ENCODE measurements around the gene JAKMIP2.
"Not testable (repeated sequence)": the region's sequence is repeated elsewhere in the genome, so short reads cannot be mapped to it uniquely, and the experiment has no call there.

Gene JAKMIP2

DNA sequence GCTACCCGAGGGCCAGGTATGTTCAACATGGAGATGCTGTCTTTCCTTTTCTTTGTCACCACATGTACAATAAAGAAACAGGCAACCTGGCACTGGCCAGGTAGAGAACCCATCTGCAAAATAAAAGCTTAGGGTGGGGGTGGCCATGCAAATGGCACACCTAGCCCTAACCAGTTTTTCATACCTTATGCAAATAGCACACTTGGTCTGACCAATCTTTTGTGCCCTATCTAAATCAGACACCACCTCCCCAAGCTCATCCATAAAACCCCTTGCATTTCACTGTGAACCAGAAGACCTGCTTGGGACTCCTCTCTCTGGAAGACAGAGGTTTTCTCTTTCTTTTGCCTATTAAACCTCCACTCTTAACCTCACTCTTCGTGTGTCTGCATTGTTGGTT, 33.9 kb downstream of the JAKMIP2 start:
- DNase-seq (ENCODE audit: low read depth in 2 of 3, low spot score in 2 of 3) = no peak

DNA sequence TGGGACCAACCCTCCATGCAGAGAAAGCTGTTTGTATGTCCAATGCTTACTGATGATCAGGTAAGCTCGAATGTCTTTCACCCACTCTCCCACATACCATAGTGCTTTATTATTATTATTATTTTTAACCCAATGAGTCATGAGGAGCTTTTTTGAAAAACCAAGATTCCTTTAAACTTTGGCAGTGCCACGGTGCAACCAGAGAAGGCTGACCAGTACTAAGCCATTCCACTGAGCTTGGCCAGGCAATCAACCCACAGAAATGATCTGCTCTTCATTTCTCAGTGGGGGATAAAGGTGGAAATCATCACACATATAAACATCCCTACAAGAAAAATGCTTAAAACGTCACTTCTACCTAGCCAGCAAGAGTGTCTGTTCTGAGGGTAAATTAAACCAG, 35.5 kb downstream of the JAKMIP2 start:
- DNase-seq (ENCODE audit: low read depth in 2 of 3, low spot score in 2 of 3) = no peak

DNA sequence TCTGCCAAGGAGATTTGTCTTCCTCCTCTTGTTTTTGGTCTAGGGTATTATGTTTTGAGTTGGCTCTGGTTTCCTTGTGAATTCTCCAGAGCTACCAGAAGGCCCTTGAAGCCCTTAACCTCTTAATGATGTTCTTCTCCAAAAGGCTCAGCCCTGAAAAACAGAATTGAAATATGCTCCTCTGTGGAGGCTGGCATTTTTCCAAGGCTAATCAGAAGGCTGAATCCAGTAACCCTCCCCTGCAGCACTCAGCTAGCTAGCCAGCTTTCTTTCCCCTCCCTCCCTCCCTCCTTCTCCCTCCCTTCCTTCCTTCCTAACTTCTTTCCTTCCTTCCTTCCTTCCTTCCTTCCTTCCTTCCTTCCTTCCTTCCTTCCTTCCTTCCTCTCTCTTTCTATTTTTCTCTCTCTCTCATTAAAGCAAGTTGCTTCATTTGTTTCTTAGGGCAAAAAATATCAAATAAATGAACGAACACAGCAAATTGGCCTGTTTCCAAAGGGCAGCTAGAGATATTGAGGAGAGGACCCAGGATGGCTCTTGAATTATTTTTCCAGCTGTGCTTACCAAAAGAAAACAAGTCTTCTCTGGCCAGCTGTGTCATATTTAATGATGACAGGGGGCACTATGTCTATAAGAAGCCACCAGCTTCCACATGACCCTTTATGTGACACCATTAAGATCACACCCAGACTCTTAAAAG, 38.7 kb downstream of the JAKMIP2 start:
- no peak for DNase-seq (ENCODE audit: low read depth in 2 of 3, low spot score in 2 of 3)

DNA sequence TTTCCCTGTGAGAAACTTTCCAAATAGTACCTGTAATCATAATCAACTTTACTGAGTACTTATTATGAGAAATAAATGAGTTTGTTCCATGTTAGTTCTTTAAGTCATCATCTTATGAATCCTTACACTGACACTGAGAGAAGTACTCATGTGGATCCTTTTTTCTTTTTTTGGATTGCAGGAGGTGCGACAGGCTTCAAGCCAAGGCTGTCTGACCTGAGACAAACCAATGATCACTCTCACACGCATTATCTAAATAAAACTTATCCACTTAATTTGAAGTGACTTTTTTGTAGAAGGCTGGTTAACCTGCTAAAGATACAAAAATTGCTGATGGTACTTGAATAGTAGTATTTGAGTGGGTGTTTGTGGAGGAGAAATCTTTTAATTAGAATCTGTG, 39.5 kb downstream of the JAKMIP2 start:
- no peak for DNase-seq (ENCODE audit: low read depth in 2 of 3, low spot score in 2 of 3)

DNA sequence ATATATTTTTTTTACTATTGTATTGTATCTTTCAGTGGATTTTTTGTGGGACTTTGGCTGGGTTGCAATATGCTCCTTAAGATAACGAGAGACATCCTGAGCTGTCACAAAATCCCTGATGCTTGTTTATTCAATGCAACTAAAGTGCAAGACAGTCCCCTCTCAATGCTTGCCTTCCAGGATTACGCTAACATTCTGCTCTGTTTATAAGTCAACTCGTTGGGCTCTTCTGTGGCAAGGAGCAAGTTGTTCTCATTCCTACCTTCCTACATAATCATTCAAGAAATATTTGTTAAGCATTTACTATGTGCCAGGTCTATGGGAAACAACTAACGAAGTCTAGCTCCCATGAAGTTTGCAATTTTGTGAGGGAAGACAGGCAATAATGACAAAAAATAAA, 40.4 kb downstream of the JAKMIP2 start:
- DNase-seq (ENCODE audit: low read depth in 2 of 3, low spot score in 2 of 3) = no peak

DNA sequence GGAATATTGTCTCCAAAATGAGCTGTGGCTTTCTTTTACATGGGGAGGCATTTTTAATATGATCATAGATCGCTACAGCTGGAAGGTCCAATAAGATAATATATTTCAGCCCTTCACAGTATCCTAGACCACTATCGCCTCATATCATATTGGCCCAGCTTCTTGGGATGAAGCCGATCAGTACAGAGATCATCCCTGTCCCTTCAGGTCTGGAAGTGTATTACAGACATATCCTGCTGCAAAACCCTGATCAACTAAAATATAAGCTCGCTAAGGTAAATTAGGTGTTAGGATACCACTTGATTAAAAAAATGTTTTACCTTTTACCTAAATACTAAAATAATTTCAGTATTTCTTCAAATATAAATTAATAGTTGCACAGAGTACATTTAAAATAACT, 41.7 kb downstream of the JAKMIP2 start:
- no peak for DNase-seq (ENCODE audit: low read depth in 2 of 3, low spot score in 2 of 3)

DNA sequence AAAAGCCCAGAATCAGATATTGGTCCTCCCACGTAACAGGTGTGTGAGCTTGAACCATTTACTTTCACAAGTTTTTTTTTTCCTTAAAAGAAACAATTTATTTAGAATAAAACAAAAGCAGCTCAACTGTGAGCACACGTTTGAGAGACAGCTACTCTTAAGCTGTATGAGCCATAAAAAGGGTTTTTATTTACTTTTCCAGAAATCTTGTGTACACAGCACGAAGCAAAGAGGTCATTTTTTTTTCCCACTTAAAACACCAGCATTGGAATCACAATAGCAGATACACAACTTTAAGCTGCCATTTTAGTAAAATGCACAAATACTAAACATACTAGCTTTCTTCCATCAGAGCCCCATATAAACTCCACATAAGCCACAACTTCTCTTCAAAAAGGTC, 44.6 kb downstream of the JAKMIP2 start:
- DNase-seq (ENCODE audit: low read depth in 2 of 3, low spot score in 2 of 3) = no peak

DNA sequence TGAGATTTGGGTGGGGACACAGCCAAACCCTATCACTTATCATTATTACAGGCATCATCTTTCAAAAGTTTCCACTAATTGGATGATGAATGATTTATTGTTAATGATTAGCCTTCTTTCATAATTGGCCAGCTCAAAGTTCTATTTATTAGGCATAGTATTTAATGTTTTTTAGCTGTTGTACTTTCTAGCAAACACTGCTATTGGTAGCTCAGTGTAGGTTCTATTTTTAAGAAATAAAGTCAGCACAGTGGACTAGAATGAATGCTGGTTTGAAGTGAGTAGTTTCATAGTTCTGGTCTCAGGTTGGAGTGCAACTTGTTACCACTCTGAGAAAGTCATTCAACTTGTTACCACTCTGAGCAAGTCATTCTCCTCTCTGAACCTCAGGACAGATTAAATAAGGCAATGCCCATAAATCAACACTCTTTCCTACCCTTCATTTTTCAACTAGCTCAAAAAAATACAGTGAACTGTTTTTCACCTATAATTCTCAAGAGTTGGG, 46.9 kb downstream of the JAKMIP2 start:
- no peak for DNase-seq (ENCODE audit: low read depth in 2 of 3, low spot score in 2 of 3)

DNA sequence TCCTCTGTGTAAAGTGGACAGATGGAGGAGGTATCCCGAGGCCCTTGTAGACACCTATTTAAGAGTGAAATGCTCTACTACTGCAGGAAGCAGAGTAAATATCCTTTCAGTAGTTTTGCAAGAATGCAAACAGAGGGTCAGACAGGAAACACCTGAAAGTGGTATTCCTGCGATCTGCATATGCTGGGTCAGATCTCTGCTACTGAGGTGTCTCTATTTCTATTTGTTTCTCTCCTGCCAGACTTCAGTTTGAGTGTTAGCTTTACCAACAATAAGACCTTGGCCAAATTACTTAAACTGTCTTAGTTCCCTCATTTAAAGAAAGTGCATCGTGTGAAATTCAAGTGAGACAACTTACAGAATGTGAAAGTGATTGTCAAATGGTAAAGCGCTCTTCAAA, 47.6 kb downstream of the JAKMIP2 start:
- DNase-seq (ENCODE audit: low read depth in 2 of 3, low spot score in 2 of 3) = no peak

DNA sequence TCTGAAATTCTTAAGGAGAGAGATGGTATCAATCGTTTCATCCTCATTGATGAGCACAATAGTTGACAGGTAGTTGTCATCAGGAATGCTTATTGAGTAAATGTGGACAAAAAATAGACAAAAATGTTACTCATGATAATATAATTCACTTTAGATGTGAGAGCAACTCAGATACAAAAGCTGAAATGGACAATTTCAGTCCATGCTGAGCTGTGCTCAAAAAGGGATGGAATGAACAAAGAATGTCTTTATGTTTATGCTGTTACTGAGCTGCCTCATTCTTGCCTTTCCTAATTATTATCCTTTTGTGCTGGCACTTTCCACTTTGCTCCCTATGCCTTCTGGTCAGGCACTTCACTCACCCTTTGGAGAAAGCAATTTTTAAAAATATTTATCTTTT, 49.5 kb downstream of the JAKMIP2 start:
- no peak for DNase-seq (ENCODE audit: low read depth in 2 of 3, low spot score in 2 of 3)

DNA sequence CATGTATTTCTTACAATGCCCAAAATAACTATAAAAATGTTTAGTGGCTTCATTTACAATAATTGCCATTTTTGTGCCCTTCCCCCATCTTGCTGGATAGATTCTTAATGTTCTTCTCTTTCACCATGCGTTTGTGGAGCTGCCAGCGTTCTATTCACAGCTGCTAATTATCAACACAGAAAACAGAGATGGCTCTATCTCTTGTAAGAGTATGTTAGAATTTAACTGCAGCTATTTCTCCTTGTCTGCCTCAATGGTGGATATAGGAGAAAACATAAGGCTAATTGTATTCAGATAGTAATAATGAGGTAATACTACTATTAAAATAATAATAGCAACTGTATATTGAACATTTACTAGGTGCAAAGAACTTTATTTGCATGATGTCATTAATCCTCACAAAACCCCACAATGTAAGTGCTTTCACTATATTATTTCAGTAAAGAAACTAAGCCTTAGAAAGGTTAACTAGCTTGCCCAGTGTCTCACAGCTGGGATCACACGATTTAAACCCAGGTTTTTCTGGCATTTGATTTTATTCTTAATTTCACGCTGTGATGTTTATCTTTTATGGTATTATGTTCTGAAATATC, 50.1 kb downstream of the JAKMIP2 start:
- no peak for DNase-seq (ENCODE audit: low read depth in 2 of 3, low spot score in 2 of 3)

DNA sequence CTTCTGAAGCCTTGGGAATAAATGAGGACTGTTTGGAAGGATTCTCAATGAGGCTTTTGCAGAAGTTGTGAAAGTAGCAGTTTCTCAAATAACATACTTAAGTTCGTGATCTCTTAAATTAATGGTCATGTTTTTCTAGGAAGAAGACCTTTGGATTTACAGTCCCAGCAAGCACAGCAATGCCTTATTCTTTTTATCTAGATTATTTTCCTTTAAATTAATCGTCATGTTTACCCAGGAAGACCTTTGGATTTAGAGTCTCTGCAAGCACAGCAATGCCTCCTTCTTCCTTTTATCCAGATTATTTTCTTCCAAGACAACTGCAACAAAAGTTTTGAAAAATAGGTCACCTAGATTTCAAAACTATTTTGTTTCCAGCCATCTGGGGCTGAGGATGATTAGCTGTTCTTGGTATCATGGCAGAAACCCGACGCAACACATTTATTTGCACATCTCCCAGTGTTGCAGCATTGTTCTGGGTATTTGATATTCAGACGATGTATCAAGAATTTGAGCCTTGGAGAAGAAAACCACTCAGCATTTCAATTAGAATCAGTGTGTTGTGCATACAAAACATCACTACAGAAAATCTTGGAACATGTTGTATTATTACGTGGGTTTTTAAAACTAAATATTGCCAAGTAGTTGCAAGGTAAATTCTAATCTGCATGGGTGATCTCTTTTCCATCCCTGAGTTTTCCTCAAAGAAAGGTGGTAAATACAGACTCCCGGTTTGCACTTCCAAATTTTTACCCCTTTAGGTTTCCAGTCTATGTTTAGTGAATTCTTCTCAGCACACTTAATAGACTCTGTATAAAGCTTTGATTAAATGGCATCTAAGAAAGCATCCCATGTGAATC, 50.9 kb downstream of the JAKMIP2 start:
- DNase-seq (ENCODE audit: low read depth in 2 of 3, low spot score in 2 of 3) = no peak

DNA sequence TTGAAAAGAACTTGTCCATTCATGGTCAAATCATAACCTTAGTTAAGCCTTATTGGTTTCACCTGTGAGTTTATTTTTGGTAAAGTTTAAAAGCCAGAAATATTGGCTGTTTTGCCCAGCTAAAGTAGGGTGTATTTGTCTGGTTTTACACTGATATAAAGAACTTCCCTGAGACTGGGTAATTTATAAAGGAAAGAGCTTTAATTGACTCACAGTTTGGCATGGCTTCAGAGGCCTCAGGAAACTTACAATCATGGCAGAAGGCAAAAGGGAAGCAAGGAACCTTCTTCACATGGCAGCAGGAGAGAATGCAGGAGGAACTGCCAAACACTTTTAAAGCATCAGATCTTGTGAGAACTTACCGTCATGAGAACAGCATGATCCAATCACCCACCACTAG, 55.3 kb downstream of the JAKMIP2 start:
- no peak for DNase-seq (ENCODE audit: low read depth in 2 of 3, low spot score in 2 of 3)

DNA sequence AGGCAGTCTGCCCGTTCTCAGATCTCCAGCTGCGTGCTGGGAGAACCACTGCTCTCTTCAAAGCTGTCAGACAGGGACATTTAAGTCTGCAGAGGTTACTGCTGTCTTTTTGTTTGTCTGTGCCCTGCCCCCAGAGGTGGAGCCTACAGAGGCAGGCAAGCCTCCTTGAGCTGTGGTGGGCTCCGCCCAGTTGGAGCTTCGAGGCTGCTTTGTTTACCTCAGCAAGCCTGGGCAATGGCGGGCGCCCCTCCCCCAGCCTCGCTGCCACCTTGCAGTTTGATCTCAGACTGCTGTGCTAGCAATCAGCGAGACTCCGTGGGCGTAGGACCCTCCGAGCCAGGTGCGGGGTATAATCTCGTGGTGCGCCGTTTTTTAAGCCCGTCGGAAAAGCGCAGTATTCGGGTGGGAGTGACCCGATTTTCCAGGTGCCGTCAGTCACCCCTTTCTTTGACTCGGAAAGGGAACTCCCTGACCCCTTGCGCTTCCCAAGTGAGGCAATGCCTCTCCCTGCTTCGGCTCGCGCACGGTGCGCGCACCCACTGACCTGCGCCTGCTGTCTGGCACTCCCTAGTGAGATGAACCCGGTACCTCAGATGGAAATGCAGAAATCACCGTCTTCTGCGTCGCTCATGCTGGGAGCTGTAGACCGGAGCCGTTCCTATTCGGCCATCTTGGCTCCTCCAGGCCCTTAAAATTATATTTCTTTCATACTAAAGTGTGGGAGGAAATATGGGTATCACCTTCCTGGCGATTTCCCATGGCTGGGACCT, 61.2 kb downstream of the JAKMIP2 start:
- not testable (repeated sequence) for DNase-seq (ENCODE audit: low read depth in 2 of 3, low spot score in 2 of 3)

DNA sequence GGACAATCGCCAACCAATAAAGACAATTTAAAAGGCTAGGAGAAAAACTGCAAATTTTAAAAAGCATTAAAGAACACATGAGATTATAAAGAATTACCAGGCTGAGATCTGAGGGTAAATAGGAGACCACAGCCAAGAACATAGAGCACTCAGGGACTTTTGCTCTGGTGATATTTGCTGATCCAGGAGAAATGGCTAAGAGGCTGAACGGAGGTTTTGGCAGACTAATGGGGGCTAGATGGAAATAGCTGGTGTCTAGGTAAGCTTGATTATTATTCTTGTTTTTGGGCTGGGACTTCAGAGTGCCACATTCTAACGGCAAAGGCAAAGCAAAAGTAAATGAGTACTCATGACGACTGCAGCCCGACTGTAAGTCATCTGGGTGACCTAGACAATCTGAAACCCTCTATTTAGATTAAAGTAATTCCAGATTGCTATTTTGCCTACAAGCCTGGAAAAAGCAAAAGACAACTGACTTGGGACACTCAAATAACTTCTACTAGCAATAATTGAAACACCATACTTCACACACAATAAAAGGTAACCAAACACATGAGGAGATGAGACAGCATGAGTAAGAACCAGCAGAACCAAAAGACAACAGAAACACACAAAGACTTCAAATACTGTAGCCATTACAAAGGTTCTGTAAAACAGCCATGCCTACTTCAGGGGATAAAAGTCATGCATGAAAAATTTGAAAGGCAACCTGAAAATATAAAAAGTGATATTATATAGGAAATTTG, 68.8 kb downstream of the JAKMIP2 start:
- no peak for DNase-seq (ENCODE audit: low read depth in 2 of 3, low spot score in 2 of 3)

DNA sequence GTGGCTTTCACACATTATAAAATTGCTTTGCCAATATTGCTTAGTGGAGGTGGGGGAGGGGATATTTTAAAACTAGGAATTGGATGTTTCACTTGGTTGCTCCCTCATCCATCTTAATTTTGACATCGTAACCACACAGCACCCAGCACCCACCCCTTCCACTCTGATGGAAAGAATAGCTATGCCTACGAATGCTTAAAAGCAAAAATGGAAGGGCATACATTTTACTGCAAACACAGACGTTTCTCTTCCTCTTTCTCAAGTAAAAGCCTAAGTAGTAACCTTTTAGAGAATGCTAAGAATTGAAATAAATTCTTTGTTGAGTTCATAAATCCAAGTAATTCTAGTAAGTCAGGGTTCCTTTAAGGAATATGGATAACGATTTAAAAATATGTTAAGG, 69.9 kb downstream of the JAKMIP2 start:
- no peak for DNase-seq (ENCODE audit: low read depth in 2 of 3, low spot score in 2 of 3)

DNA sequence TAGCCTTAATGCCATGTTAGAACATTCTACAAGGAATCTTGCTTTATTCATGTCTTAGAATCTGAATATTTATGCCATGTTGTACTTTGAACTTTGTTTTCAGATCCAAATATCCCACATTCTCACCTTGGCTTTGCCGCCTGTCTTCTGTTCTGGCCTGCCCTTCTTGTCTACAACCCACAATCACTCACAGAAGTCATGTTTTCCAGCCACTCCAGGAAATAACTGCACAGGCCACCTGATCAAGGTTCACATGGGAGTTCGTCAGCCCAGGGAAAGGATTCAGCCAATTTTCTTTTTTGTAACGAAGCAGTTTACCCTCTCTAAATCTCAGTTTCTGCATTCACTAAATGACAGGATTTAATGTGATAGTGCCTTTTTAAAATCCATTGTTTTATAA, 70.5 kb downstream of the JAKMIP2 start:
- no peak for DNase-seq (ENCODE audit: low read depth in 2 of 3, low spot score in 2 of 3)

DNA sequence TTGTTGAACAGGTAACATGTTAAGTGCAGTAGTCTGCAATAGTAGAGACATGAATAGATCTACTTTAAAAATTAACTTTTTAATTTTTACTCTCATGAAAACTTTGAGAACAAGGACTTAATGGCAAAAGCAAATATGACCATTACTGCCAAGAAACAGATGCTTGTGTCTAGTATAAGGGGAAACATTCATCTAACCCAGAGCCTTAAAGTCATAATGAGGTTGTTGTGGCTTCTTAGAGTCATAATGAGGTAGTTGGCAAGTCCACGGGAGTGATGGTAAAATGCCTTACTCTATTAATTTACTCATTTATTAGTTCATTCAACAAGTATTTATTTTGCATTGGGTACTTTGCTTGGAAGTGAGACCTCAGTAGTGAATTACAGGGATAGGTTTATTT, 71.5 kb downstream of the JAKMIP2 start:
- DNase-seq (ENCODE audit: low read depth in 2 of 3, low spot score in 2 of 3) = no peak

DNA sequence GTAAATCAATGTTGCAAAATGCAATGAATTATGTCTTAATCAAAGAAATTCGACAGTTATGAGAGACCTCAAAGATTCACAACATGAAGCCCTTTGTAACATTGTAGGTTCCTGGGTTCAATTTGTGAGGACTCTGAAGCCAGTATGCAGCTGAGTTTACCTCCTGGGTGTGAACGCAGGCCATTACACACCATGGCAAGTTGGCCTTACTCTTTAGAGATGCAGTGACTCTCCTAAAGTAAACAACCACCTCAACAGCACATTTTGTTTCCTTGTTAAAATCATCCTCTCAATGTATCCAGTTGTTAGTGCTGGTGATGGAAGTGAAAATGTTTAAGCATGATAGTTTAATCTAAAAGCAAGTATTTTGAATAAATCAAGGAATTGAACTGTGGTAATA, 73.8 kb downstream of the JAKMIP2 start:
- no peak for DNase-seq (ENCODE audit: low read depth in 2 of 3, low spot score in 2 of 3)

DNA sequence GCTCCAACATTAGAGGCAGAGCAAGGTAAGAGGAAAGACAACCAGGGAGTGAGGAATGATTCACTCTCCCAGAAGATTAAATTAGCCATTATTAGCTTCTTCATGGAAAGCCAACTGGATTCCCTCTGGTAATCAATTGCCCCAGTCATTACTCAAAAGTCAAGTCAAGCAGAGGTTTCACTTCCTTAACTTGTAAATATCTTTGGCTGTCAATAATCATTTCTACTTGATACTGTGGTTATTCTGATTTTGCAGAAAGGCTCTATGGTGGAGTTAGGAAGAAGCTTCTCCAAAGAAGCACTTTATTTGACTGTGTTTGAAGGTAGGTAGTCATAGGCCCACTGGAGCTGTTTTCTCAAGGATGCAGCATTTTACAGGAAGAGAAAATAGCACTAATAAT, 78.0 kb downstream of the JAKMIP2 start:
- DNase-seq (ENCODE audit: low read depth in 2 of 3, low spot score in 2 of 3) = no peak

DNA sequence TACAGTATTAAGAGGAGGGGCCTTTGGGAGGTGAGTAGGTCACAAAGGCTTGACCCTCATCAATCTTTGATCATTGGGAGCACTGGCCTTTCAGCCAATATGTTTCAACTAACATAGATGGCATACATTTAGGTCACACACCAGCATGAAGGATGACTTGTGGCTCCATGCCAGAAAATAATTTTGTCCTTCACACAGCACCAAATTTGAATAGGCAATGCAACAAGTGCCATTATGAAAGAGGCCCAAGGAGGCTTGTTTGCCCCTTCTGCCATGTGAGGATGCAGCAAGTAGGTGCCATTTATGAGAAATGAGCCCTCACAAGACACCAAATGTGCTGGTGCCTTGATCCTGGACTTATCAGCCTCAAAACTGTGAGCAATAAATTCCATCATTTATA, 81.1 kb downstream of the JAKMIP2 start:
- DNase-seq (ENCODE audit: low read depth in 2 of 3, low spot score in 2 of 3) = no peak
